ENCODE data around the gene CLEC7A. TPM values are rescaled to one million over a fixed set of nuclear protein-coding genes. Genes with fewer than 3 reads are reported as not detected.

The CLEC7A gene
- total RNA-seq, 1 experiment from 2014 or later: not detected

DNA sequence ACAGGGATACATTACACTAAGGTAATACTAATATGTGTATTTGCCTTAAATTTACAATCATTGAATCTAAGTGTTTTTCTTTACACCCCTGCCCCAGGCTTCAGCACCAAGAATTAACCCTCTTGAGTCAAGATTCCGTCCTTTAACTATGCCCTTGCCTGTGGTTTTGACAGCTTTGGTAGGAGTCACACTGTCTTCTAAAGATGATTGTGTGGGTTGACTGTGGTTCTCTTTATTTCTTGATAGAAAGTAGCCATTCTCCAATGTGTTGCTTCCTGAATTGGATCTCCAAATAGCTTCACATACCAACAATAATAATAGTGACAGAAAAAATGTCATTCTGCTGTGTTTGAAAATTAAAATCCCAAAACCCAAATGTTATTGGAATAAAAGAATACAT is 3.6 kb downstream of the CLEC7A start:
- Mint-ChIP-seq H3K9me3 (no peaks in the 10 kb centered on the region; a peak in 2 of 5 replicates), H3K4me1 (peaks cover 18 to 22% of the 10 kb centered on the region in 2 experiments), H3K27ac (no peak overlapping the region), H3K27me3 (ENCODE audit: low read depth) (no peaks in the 10 kb centered on the region), H3K36me3 (ENCODE audit: insufficient read depth in 1 of 3, low read depth in 3 of 3) (no peaks in the 10 kb centered on the region), H3K4me3 (no peak overlapping the region)
- Histone ChIP-seq H3K9ac (ENCODE audit: extremely low read depth, insufficient read length, low read length) (no peak overlapping the region), H3K56ac (ENCODE audit: insufficient read length, low read depth, low read length) (no peak overlapping the region), H3K79me1 (ENCODE audit: insufficient read depth, low read depth, low read length, poor library complexity, severe bottlenecking) (no peaks in the 10 kb centered on the region), H2AFZ (ENCODE audit: low read length) (no peak overlapping the region), H3K23ac (ENCODE audit: insufficient read length, low read depth, low read length) (no peak overlapping the region), H3K4me2 (ENCODE audit: insufficient read depth, insufficient read length, low read length) (no peak overlapping the region), H3K27ac (ENCODE audit: insufficient read length, low read depth, low read length) (no peak overlapping the region), H2BK15ac (ENCODE audit: low read depth, low read length) (no peak overlapping the region), H3T11ph (ENCODE audit: low read length) (no peak overlapping the region), H4K20me1 (ENCODE audit: control insufficient read depth, insufficient read depth, insufficient read length) (no peaks in the 10 kb centered on the region), H2BK12ac (ENCODE audit: insufficient read length, low read depth, low read length) (no peak overlapping the region), H3K4ac (ENCODE audit: low read depth, low read length) (no peak overlapping the region), H4K5ac (ENCODE audit: insufficient read length, low read depth, low read length) (no peak overlapping the region), H3K18ac (ENCODE audit: insufficient read length, low read depth, low read length) (no peak overlapping the region), H3K79me2 (ENCODE audit: insufficient read depth, low read length) (no peaks in the 10 kb centered on the region), H4K8ac (replicated peaks; ENCODE audit: insufficient read length, low read depth, low read length) (no peak overlapping the region), H3K27me3 (ENCODE audit: insufficient read depth, low read length) (no peaks in the 10 kb centered on the region), H3K4me1 (ENCODE audit: insufficient read depth, low read length) (peaks cover 5% of the 10 kb centered on the region; the same call in 1 of the 2 replicates), H2AK5ac (ENCODE audit: insufficient read length, low read length) (no peak overlapping the region), H2BK120ac (ENCODE audit: low read depth, low read length, poor library complexity, severe bottlenecking) (no peak overlapping the region), H2BK20ac (ENCODE audit: low read depth, low read length, poor library complexity, severe bottlenecking) (no peak overlapping the region), H4K91ac (ENCODE audit: insufficient read length, low read depth, low read length) (no peak overlapping the region), H3K14ac (ENCODE audit: insufficient read depth, low read length) (no peak overlapping the region), H2BK5ac (ENCODE audit: insufficient read length, low read length) (no peak overlapping the region), H3K23me2 (ENCODE audit: insufficient read length, low read depth, low read length, poor library complexity, severe bottlenecking) (no peaks in the 10 kb centered on the region), H3K9me3 (ENCODE audit: control insufficient read depth, low read depth, low read length) (no peaks in the 10 kb centered on the region)
- WGBS (ENCODE audit: extremely low coverage, insufficient read length, low lambda C conversion rate): no CpG with 5 or more reads among the region's 1 CpG
- DNase-seq: no peak
- TF ChIP-seq, protein P1, sequence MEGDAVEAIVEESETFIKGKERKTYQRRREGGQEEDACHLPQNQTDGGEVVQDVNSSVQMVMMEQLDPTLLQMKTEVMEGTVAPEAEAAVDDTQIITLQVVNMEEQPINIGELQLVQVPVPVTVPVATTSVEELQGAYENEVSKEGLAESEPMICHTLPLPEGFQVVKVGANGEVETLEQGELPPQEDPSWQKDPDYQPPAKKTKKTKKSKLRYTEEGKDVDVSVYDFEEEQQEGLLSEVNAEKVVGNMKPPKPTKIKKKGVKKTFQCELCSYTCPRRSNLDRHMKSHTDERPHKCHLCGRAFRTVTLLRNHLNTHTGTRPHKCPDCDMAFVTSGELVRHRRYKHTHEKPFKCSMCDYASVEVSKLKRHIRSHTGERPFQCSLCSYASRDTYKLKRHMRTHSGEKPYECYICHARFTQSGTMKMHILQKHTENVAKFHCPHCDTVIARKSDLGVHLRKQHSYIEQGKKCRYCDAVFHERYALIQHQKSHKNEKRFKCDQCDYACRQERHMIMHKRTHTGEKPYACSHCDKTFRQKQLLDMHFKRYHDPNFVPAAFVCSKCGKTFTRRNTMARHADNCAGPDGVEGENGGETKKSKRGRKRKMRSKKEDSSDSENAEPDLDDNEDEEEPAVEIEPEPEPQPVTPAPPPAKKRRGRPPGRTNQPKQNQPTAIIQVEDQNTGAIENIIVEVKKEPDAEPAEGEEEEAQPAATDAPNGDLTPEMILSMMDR (conservative IDR thresholded peaks at IDR 0.05): no peak
